Nephron (organoid): Measurements from ENCODE around the gene LUC7L.
"Not testable (repeated sequence)": the region's sequence is repeated elsewhere in the genome, so short reads cannot be mapped to it uniquely, and the experiment has no call there.

Experiments used
- H3K27ac Mint-ChIP-seq, 3 experiments: 2 replicates each; pipeline ENCODE4 v1.8.0; 2020; ENCODE audit warnings: mixed read lengths in 3 of 3, mild to moderate bottlenecking in 2 of 3, moderate library complexity in 1 of 3
- H3K27me3 Mint-ChIP-seq: 2 replicates; pipeline ENCODE4 v1.8.0; 2021; ENCODE audit warnings: low read depth, mild to moderate bottlenecking, moderate library complexity, mixed read lengths
- H3K36me3 Mint-ChIP-seq: 2 replicates; pipeline ENCODE4 v1.8.0; 2020; ENCODE audit warnings: low read depth, mixed read lengths
- H3K4me1 Mint-ChIP-seq: 2 replicates; pipeline ENCODE4 v1.8.0; 2020; ENCODE audit warnings: mixed read lengths
- H3K4me3 Mint-ChIP-seq, 3 experiments: 2 replicates each; pipeline ENCODE4 v1.8.0; 2020; ENCODE audit warnings: mild to moderate bottlenecking in 3 of 3, mixed read lengths in 3 of 3, moderate library complexity in 2 of 3
- H3K9me3 Mint-ChIP-seq: 2 replicates; pipeline ENCODE4 v1.8.0; 2020; ENCODE audit warnings: mixed read lengths
- CTCF ChIP-seq, 3 experiments: fragments of 200-600 bp; sonication (generic); IDR thresholded peaks; one replicate each; pipeline ENCODE4 v1.5.0; 2021; ENCODE audit warnings: antibody characterized with exemption in 3 of 3; ENCODE audit not compliant: unreplicated experiment in 3 of 3

The LUC7L gene

GRCh38 chr16:259814-260253, 30.6 kb upstream of the LUC7L start:
- Mint-ChIP-seq H3K4me1 (no peaks in the 10 kb centered on the region), H3K27ac (no peak overlapping the region), H3K36me3 (peaks cover 51% of the 10 kb centered on the region), H3K4me3 (no peak overlapping the region), H3K27me3 (no peaks in the 10 kb centered on the region), H3K9me3 (peaks cover 4% of the 10 kb centered on the region)
- no peak for TF ChIP-seq CTCF (IDR thresholded peaks at IDR 0.05; ENCODE audit: unreplicated experiment in 3 of 3)

GRCh38 chr16:259226-259625, 30.0 kb upstream of the LUC7L start:
- Mint-ChIP-seq H3K27me3 (no peaks in the 10 kb centered on the region), H3K36me3 (peaks cover 57% of the 10 kb centered on the region), H3K27ac (no peak overlapping the region), H3K9me3 (peaks cover 4% of the 10 kb centered on the region), H3K4me1 (no peaks in the 10 kb centered on the region), H3K4me3 (no peak overlapping the region)
- TF ChIP-seq CTCF (IDR thresholded peaks at IDR 0.05; ENCODE audit: unreplicated experiment in 3 of 3) = no peak

- H3K27ac Mint-ChIP-seq, H3K4me1 Mint-ChIP-seq, H3K4me3 Mint-ChIP-seq, H3K27me3 Mint-ChIP-seq, H3K9me3 Mint-ChIP-seq: not testable (repeated sequence)
- peaks cover 62% of the 10 kb centered on the region for H3K36me3 Mint-ChIP-seq
These were observed 28.8 kb upstream of the LUC7L start for GRCh38 chr16:258091-258490.

GRCh38 chr16:255183-255582, 25.9 kb upstream of the LUC7L start:
- H3K27me3 Mint-ChIP-seq = no peaks in the 10 kb centered on the region
- H3K27ac Mint-ChIP-seq = no peak overlapping the region
- H3K9me3 Mint-ChIP-seq = peaks cover 4% of the 10 kb centered on the region
- peaks cover 61% of the 10 kb centered on the region for H3K36me3 Mint-ChIP-seq
- H3K4me3 Mint-ChIP-seq = no peak overlapping the region
- peaks cover 14% of the 10 kb centered on the region for H3K4me1 Mint-ChIP-seq
- no peak for TF ChIP-seq CTCF (IDR thresholded peaks at IDR 0.05; ENCODE audit: unreplicated experiment in 3 of 3)

GRCh38 chr16:254461-254860, 25.2 kb upstream of the LUC7L start:
- TF ChIP-seq CTCF (IDR thresholded peaks at IDR 0.05; ENCODE audit: unreplicated experiment in 3 of 3) = no peak
- Mint-ChIP-seq H3K4me3 (no peak overlapping the region), H3K9me3 (peaks cover 4% of the 10 kb centered on the region), H3K27ac (no peak overlapping the region), H3K27me3 (no peaks in the 10 kb centered on the region), H3K4me1 (peaks cover 15% of the 10 kb centered on the region), H3K36me3 (peaks cover 62% of the 10 kb centered on the region)

GRCh38 chr16:253833-254232, 24.6 kb upstream of the LUC7L start:
- H3K27me3 Mint-ChIP-seq = no peaks in the 10 kb centered on the region
- TF ChIP-seq CTCF (IDR thresholded peaks at IDR 0.05; ENCODE audit: unreplicated experiment in 3 of 3) = no peak
- H3K9me3 Mint-ChIP-seq = peaks cover 4% of the 10 kb centered on the region
- H3K36me3 Mint-ChIP-seq = peaks cover 56% of the 10 kb centered on the region
- no peak overlapping the region for H3K4me3 Mint-ChIP-seq
- H3K4me1 Mint-ChIP-seq = peaks cover 15% of the 10 kb centered on the region
- no peak overlapping the region for H3K27ac Mint-ChIP-seq
